Activated CD4-positive, alpha-beta T cell treated with anti-CD3 and anti-CD28 coated beads for 4 hours (primary cell): Measurements from ENCODE around the gene PLA2G12A.

Source experiments
- DNase-seq, 2 donors: peaks; one replicate each; pipeline ENCODE4 v3.0.0-alpha.2; 2020

Gene PLA2G12A

GRCh38 chr4:109729718-109730618 is at the start of gene PLA2G12A:
Gene PLA2G12A, minus strand, starts transcription at chr4:109730070. Its CDS starts 261 bp downstream, at chr4:109729809.
- DNase-seq = peak; percentile 73 to 83

- DNase-seq = no peak
Observed at GRCh38 chr4:109764789-109765402, 35.0 kb upstream of the PLA2G12A start.

DNA sequence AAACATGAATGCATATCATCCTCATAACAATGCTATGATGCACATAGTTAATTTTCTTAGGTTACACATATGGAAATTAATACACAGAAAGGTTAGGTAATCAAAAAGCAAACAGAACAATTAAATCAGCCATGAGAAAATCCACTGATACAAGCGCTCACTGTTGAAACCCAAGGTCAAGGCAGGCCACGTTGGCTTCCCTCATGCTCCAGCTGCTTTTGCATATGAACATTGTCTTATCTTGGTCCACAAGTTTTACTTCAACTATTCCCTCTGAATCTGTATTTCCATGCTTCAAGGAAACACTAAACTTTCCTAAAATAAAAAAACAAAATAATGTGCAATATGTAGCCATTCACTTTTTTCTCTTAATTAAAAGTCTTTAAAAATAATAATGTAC is 34.5 kb upstream of the PLA2G12A start:
- DNase-seq = no peak

- DNase-seq = no peak
Observed at GRCh38 chr4:109760682-109761081, 30.8 kb upstream of the PLA2G12A start.

DNA sequence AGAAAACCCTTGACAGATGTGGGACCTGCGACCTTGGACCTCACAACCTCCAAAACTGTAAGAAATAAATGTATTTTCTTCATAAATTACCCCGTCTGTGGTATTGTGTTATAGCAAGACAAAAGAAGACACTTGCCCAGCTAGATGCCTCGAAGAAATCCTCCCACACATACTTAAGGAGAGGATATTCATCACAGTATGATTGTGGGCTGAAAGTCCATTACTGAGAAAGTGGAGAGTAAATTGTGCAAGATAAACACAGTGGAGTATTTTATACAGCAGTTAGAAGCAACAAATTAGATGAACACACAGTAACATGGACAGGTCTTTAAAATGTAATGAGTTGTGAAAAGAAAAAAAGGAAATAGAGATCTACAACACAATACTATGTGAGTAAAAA is 25.8 kb upstream of the PLA2G12A start:
- DNase-seq = no peak

GRCh38 chr4:109754093-109754857 is 24.4 kb upstream of the PLA2G12A start:
- no peak for DNase-seq

- no peak for DNase-seq
Observed at GRCh38 chr4:109752525-109752924, 22.7 kb upstream of the PLA2G12A start.

GRCh38 chr4:109751852-109752251 is 22.0 kb upstream of the PLA2G12A start:
- no peak for DNase-seq

DNA sequence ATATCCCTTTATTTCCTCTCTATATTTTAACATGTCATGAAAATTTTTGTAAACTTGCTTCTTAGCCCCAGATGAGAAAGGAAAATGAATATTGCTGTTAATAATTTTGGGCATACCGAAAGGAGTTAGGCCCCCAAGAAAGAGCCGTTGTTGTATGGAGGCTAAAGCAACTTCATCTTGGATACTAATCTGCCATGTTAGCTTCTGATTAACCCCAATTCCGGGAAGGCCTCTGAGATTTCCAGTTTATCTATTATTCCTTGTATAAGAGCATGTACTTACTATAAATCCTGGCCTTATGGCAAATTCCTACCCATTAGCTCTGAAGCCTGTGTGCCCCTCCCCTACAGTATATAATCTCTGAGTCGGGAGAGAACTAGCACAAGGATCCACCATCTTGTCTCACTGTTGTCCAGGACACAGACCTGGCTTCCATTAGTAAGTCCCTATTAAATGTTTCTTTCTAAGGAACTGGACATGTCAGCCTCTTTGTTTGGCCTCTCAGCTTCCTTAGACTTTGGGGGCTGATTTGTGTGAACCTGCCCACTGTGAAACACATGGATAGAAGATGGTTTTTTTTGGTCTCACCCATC is 20.9 kb upstream of the PLA2G12A start:
- no peak for DNase-seq

GRCh38 chr4:109749388-109750082 is 19.7 kb upstream of the PLA2G12A start:
- no peak for DNase-seq

GRCh38 chr4:109748114-109748513 is 18.2 kb upstream of the PLA2G12A start:
- no peak for DNase-seq

GRCh38 chr4:109746728-109747127 is 16.9 kb upstream of the PLA2G12A start:
- no peak for DNase-seq

DNA sequence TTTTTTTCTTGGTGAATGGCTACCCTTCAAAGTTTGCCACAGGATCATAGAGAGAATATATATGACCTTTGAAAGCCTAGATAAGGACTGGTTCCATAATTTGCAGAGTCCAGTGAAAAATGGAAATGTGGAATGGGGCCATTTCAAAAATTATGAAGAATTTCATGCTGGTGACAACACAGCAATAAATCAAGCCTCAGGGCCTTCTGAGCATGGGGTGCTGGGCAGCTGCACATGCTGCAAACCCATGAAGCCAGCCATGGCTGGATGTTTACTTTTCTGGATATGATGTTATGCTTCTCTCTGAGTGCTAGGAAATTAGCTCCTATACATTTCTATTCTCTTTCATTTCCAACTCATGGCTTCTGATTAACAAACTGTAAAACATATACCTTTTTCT is 16.0 kb upstream of the PLA2G12A start:
- DNase-seq = no peak

DNA sequence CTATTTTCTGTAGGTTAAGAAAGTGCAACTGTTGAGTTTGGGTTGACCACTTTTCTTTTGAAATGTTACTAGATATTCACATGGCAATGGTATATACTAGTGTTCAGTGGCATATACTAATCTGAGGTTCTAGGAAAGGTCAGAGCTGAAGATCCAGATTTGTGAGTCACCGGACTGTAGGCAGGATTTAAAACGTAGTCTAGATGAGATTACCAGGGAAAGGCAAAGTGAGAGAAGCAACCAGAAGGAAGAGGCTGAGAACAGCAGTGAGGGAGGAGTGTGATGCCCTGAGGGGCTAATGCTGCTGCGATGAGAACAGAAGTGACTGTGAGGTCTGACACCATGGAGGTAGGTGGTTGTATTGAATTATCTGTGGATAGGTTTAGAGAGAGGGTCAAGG is 9.7 kb upstream of the PLA2G12A start:
- no peak for DNase-seq

GRCh38 chr4:109738104-109738872 is 8.4 kb upstream of the PLA2G12A start:
- DNase-seq = no peak

GRCh38 chr4:109735566-109736365 is 5.9 kb upstream of the PLA2G12A start:
- DNase-seq = no peak

DNA sequence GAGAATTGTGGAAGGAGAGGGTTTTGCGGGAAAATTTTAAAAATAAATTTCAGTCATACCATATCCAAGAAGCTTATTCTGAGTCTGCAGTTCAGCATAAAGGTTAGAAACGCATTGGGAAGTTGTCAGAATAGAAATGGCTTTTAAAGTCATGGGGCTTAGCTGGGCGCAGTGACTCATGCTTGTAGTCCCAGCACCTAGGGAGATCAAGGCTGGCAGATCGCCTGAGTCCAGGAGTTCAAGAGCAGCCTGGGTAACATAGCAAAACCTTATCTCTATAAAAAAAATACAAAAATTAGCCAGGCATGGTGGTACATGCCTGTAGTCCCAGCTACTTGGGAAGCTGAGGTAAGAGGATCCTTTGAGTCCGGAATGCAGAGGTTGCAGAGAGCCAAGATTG is 3.9 kb upstream of the PLA2G12A start:
- no peak for DNase-seq

DNA sequence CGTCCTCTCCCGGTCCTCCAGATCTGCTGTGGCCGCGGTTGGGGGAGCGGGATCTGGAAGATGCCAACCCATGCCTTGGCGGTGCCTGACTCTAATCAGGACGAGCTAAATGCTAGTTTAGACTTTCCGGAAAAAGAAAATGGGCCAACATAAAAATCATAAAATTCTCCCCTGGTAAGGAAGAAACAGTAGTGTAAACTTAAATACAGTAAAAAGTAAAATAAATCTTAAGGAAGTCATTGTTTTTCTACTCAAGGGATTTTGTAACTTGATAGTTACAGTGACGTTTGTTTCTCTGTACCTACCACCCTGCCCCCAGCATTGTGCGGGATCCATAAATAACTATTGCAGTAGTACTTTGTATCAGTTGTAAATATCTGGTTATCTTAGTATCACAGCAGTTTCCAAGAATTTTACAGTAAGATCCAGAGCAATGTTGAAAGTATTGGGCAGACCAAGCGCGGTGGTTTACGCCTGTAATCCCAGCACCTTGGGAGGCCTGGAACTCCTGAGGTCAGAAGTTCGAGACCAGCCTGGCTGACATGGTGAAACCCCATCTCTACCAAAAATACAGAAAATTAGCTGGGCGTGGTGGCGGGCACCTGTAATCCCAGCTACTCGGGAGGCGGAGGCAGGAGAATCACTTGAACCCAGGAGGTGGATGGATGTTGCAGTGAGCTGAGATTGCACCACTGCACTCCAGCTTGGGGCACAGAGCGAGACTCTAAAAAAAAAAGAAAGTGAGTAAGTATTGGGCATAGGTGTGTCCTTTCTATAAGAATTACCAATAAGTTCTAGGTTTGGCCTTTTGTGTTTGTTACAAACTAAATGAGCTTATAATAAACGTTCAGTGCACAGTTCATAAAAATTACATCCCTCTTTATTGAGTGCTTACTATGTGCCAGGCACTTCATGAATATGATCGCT is 1.0 kb upstream of the PLA2G12A start:
- no peak for DNase-seq

GRCh38 chr4:109729117-109729717 is 653 bp downstream of the PLA2G12A start:
- peak in 1 of 2 donors; percentile 42 for DNase-seq
